Measurements from ENCODE around the gene S100A2. TPM values are rescaled to one million over a fixed set of nuclear protein-coding genes. Genes with fewer than 3 reads are reported as not detected.
A peak's percentile ranks its signal among the peaks of the same experiment; 100 is the strongest.
"Not testable (repeated sequence)": the region's sequence is repeated elsewhere in the genome, so short reads cannot be mapped to it uniquely, and the experiment has no call there.

Gene S100A2
- total and polyA plus RNA-seq, 2 experiments from 2014 or later: 0.66 to 0.89 TPM

GRCh38 chr1:153583514-153583913 lies 17.9 kb upstream of the S100A2 start:
- H3K9me2 ChIP-seq (ENCODE audit: insufficient read depth); H3K9me3 Mint-ChIP-seq; H3K27ac Mint-ChIP-seq; H3K4me3 Mint-ChIP-seq; DNase-seq (ENCODE audit: low spot score); H3K27ac ChIP-seq (ENCODE audit: low read depth); ATAC-seq; H2AFZ ChIP-seq; H4K20me1 ChIP-seq (replicated peaks; ENCODE audit: insufficient read depth); H3K36me3 ChIP-seq (ENCODE audit: insufficient read depth); H3K27me3 ChIP-seq (ENCODE audit: insufficient read depth); H3K36me3 Mint-ChIP-seq (ENCODE audit: low read depth); H3K4me1 ChIP-seq (ENCODE audit: insufficient read depth); H3K27me3 Mint-ChIP-seq (ENCODE audit: insufficient read depth, low read depth, poor library complexity); H3K4me2 ChIP-seq; H3F3A ChIP-seq (replicated peaks; ENCODE audit: low read depth); H3K4me3 ChIP-seq; H3K79me2 ChIP-seq (replicated peaks; ENCODE audit: insufficient read depth): not testable (repeated sequence)
- H3K4me1 Mint-ChIP-seq: peaks cover 14% of the 10 kb centered on the region; the same call in 2 of the 3 replicates

GRCh38 chr1:153582836-153583235 lies 17.2 kb upstream of the S100A2 start:
- ATAC-seq; H3K36me3 ChIP-seq (ENCODE audit: insufficient read depth); H3F3A ChIP-seq (replicated peaks; ENCODE audit: low read depth); H3K9me3 Mint-ChIP-seq; H3K4me1 ChIP-seq (ENCODE audit: insufficient read depth); H3K27me3 ChIP-seq (ENCODE audit: insufficient read depth); H3K27ac Mint-ChIP-seq; H3K36me3 Mint-ChIP-seq (ENCODE audit: low read depth); H4K20me1 ChIP-seq (replicated peaks; ENCODE audit: insufficient read depth); H3K4me2 ChIP-seq; H3K4me3 Mint-ChIP-seq; H3K4me3 ChIP-seq; DNase-seq (ENCODE audit: low spot score); H3K27me3 Mint-ChIP-seq (ENCODE audit: insufficient read depth, low read depth, poor library complexity); H3K27ac ChIP-seq (ENCODE audit: low read depth); H3K9me2 ChIP-seq (ENCODE audit: insufficient read depth); H2AFZ ChIP-seq; H3K79me2 ChIP-seq (replicated peaks; ENCODE audit: insufficient read depth): not testable (repeated sequence)
- H3K4me1 Mint-ChIP-seq: peaks cover 20% of the 10 kb centered on the region

- Histone ChIP-seq H3K4me3 (no peak overlapping the region), H4K20me1 (replicated peaks; ENCODE audit: insufficient read depth) (no peaks in the 10 kb centered on the region), H3K9me2 (ENCODE audit: insufficient read depth) (no peaks in the 10 kb centered on the region), H2AFZ (0 out of 2 replicates have a peak overlapping the region, but pooled peaks have one; percentile 2), H3K4me2 (no peak overlapping the region), H3K27ac (ENCODE audit: low read depth) (no peak overlapping the region), H3K27me3 (ENCODE audit: insufficient read depth) (no peaks in the 10 kb centered on the region), H3K79me2 (replicated peaks; ENCODE audit: insufficient read depth) (no peaks in the 10 kb centered on the region), H3K4me1 (ENCODE audit: insufficient read depth) (peaks cover 6% of the 10 kb centered on the region; the same call in 1 of the 2 replicates), H3F3A (replicated peaks; ENCODE audit: low read depth) (no peaks in the 10 kb centered on the region), H3K36me3 (ENCODE audit: insufficient read depth) (no peaks in the 10 kb centered on the region)
- Mint-ChIP-seq H3K27ac (no peak overlapping the region), H3K36me3 (ENCODE audit: low read depth) (no peaks in the 10 kb centered on the region; the same call in 1 of the 3 replicates), H3K4me1 (peaks cover 13% of the 10 kb centered on the region), H3K27me3 (ENCODE audit: insufficient read depth, low read depth, poor library complexity) (peaks cover 4% of the 10 kb centered on the region), H3K4me3 (no peak overlapping the region), H3K9me3 (peaks cover 18% of the 10 kb centered on the region; the same call in 2 of the 3 replicates)
- ATAC-seq (no peak), DNase-seq (ENCODE audit: low spot score) (no peak)
- TF ChIP-seq CTCF (conservative IDR thresholded peaks at IDR 0.05; ENCODE audit: low read depth in 2 of 2) (no peak), REST (IDR thresholded peaks at IDR 0.05; ENCODE audit: unreplicated experiment) (no peak), NANOG (IDR thresholded peaks at IDR 0.05; ENCODE audit: borderline replicate concordance) (no peak), ETS1 (IDR thresholded peaks at IDR 0.05) (no peak)
Observed at GRCh38 chr1:153578936-153579335, 13.3 kb upstream of the S100A2 start.

Measured in GM23338 (cell line).